NCI-H2196 treated with DMSO at 0.1 percent for 48 hours (cell line): Measurements from ENCODE around the gene DDX10.

Source experiments
- DNase-seq: peaks from one replicate; lab custom pipeline; 2025; ENCODE audit not compliant: unreplicated experiment; lab: John Stamatoyannopoulos, UW

Gene DDX10

DNA sequence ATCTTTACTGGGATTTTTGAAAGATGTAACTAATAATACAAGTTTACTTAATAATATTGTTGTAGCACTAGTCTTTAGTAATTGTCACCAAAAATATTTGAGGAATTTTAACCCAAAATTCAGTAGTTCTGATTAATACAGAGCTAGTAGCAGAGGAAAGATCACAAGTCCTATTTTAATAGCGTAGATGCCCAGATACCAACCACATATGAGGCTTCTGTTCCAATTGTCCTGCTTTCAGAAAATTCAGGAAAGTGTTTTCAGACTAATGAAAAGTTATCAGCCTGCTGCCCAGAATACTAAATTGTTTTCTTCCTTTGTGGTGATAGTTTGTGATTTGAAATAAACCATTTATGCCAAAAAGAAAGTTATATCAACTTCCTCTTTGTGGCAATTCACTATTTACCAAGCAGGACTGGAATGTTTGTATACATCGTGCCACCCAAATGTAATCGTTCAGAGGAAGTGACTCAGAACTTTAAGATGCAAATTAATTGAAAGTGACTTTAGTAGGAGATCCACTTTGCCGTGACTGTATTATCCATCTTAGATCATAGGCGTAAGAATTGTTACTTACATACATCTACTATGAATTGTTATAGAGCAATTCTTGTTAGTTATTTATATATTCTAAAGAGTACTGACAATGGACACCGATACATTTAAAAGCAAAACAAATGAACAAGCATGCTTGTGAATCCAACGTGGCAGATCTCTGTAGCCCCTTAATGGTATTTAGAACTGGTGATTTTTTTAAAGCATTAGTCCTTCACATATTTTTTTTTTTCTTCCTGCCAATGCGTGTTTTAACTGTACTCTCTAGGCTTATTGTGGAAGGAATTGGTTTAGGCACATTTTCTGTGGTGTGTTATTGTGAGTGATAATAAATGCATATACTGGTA lies 231.0 kb downstream of the DDX10 start:
- no peak for DNase-seq

DNA sequence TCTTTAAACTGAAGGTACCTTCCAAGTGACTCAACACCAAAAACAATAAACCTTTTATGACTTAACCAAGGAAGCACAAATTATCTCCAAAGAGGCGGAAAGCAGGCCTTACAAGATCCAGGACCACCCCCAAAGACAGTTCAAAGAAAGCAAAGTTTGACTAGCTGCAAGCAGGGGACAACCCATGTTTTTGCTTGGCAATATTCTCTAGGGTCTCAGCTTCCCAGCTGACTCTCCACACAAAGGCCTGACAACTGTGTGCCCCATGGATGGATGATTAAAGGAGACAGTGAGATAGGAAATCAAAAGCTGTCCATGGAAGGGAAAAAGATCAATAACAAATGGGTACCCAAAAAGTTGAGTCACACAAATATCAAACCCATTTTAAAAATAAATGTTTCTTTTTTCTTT lies 232.2 kb downstream of the DDX10 start:
- no peak for DNase-seq

DNA sequence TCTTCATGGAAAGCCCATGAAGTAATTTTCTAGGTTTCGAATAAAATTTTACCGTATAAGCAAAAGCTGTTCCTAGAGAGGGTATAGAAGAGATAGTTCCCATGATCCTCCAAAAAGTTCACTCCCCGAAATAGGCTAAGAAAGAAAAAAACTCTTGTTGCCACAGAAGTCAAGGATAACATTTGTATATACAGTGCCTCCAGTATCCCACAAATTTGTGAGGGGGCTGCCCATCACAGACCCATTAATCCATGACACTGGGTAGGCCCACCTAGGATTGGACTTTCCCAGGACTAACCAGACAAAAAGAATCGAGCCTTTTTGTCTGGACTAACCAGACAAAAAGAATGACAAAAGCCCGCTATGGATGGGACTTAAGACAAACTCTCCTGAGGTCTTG lies 233.0 kb downstream of the DDX10 start:
- no peak for DNase-seq

- DNase-seq, result no peak
Measured at GRCh38 chr11:108901359-108901758, 236.5 kb downstream of the DDX10 start.

GRCh38 chr11:108902027-108902469 lies 237.2 kb downstream of the DDX10 start:
- DNase-seq, result no peak

DNA sequence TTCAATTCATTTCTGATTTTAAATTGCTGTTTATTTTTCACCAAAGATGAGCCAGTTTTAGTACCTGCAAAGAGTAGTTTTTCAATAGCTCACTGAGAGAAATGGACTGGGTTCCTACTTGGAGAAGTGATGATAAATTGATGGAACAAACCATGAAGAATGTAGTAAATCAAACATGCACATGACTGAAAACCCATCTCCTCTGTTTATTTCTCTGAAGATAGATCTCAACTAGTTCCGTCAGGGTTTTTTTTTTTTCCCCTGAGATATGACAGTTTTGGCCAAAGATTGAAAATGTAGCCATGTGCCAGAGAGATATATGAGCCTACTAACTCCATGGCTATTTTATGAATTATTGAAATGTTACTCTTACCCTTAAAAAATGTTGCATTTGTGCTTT lies 239.6 kb downstream of the DDX10 start:
- DNase-seq, result no peak

GRCh38 chr11:108906329-108906728 lies 241.5 kb downstream of the DDX10 start:
- DNase-seq, result no peak

GRCh38 chr11:108906826-108907225 lies 242.0 kb downstream of the DDX10 start:
- DNase-seq, result no peak

GRCh38 chr11:108909041-108909440 lies 244.2 kb downstream of the DDX10 start:
- DNase-seq, result no peak

DNA sequence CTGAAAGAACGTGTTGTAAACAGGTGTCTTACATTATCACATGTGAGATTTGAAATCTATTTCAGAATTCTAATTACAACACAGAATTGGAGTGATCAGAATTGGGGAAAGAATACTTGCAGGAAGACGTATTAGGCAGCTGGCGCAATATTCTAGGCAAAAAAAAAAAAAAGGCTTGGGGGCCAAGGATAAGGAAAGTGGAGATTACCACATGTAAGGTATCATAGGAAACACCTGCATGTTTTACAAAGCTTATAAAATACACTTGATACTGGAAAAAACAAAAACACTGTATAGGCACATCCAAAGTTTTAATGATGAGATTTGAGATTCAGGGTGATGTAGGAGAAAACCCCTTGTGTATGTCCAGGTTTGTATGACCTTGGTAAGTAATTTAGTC lies 245.1 kb downstream of the DDX10 start:
- no peak for DNase-seq

- no peak for DNase-seq
Measured at GRCh38 chr11:108912581-108912980, 247.7 kb downstream of the DDX10 start.

DNA sequence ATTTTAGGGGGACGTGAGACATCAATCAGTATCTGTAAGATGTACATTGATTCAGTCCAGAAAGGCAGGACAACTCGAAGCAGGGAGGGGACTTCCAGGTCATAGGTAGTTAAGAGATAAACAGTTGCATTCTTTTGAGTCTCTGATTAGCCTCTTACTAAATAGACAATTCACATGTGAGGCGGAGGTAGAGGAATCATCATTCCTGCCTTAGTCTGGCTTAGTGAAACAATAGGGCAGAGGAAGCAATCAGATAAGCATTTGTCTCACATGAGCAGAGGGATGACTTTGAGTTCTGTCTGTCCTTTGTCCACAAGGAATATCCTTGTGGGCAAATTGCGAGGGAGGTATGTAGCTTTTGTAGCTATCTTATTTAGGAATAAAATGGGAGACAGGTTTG lies 248.3 kb downstream of the DDX10 start:
- DNase-seq, result no peak

DNA sequence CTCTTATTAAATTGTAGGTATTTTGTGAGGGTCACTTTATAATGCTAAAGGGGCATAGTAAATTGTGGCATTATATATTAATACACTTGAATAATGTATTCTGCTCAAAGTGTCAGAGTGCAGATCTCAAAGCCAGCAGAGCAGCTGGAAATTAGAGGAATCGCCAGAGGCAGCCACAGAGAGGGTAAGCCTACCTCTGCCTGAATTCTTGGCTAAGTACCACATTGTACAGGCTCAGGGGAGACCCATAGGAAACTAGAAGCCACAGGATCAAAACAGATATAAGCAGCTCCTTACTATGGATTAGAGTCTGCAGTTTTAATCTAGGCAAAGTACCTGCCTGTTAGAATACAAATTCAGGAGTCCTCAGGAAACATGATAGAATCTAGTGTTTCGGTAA lies 249.3 kb downstream of the DDX10 start:
- no peak for DNase-seq

DNA sequence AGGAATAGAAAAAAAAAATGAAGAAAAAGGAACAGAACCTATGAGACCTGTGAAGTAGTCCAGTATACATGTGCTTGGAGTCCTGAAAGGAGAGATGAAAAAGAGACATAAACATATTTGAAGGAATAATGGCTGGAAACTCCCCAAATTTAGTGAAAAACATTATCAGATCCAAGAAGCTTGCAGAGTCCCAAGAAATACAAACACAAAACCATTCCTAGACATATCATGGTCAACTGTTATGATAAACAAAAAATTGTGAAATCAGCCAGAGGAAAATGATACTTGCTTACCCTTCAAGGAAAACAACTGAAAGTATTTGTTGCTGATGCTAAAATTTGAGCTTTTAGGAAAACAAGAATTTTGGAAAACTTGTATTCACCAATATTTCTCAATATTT lies 250.1 kb downstream of the DDX10 start:
- no peak for DNase-seq

- no peak for DNase-seq
Measured at GRCh38 chr11:108915666-108916065, 250.8 kb downstream of the DDX10 start.

DNA sequence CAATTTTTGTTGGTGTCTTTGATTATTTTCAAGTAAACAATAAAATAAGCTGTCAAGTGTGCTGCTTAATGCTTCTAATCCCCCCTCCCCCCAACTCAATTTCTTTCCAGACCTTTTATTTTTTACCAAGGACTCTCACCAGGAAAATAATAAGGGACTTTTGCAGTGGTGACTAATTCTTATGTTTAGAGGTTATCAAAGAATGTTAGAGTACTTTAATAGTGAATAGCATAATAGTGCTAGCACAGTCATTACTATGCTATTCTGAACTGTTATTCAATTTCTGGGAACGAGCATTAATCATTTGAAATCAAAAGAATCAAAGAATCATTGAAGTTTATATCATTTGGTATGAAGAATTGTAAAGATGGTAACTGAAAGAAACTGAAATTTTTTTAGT lies 251.4 kb downstream of the DDX10 start:
- DNase-seq, result no peak

DNA sequence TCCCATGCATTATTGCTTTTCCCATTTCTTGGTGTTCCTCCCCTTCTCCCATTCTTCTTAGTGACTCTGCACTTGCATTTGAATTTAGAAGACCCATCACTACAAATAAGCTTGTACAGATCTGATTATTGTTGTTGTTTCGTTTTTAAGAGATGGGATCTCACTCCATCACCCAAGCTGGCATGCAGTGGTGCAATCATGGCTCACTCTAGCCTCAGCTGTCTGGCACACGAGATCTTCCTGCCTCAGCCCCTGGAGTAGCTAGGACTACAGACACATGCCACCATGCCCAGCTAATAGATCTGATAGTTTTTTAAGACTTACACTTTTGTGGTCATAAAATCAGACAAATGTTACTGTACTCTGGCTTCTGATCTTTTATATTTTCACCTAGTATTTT lies 252.1 kb downstream of the DDX10 start:
- no peak for DNase-seq

DNA sequence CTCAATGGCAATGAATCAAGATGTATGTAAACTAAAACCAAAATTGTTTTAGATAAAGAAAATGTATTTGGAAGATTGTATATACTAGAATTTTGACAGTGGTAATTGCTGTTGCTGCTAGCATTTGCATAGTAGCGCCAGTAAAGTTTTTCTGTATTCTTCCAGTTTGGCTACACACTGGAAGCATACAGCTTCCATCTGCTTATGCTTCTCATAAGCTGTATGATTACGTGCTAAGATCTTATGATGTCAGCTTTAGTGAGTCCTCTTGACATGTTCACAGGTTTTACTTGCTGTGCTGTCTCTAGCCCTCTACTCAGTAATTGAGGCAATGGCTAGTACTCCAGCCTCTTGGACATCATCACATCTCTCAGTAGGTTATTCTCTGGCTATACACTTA lies 256.3 kb downstream of the DDX10 start:
- DNase-seq, result no peak

DNA sequence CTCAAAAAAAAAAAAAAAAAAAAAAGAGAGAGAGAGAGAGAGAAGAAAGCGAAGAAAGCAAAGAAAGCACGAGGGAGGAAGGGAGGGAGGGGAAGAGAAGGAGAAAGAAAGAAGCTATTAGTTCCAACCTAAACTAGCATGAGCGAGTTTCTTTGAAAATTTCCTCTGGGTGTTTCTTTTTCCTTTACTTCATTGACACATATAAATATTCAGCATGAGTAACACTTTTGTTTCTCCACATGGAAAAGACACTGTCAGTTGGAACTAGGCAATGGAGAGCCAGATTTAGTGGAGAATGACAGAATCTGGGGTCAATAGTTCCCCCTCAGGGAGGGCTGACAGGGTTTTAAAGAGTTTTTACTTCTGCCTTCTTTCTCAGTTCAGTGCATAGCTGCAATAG lies 257.4 kb downstream of the DDX10 start:
- no peak for DNase-seq

DNA sequence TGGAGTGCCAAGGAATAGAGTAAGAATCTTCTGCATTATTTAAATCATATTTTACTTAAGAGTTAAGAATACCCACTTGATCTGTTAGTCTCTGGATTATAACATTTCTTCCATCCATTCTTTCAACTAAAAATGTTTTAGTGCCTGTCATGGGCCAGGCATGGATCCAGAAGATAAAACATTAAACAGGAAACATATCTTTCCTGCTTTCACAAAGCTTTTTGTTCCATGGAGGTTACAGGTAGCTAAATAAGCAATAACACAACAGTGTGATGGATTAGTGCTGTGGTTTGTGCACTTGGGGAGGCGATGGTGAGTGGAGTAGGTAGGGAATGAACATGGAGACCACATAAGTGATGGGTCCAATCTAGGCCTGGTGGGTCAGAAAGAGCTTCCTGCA lies 258.5 kb downstream of the DDX10 start:
- no peak for DNase-seq

GRCh38 chr11:108926171-108926840 lies 261.4 kb downstream of the DDX10 start:
- no peak for DNase-seq

DNA sequence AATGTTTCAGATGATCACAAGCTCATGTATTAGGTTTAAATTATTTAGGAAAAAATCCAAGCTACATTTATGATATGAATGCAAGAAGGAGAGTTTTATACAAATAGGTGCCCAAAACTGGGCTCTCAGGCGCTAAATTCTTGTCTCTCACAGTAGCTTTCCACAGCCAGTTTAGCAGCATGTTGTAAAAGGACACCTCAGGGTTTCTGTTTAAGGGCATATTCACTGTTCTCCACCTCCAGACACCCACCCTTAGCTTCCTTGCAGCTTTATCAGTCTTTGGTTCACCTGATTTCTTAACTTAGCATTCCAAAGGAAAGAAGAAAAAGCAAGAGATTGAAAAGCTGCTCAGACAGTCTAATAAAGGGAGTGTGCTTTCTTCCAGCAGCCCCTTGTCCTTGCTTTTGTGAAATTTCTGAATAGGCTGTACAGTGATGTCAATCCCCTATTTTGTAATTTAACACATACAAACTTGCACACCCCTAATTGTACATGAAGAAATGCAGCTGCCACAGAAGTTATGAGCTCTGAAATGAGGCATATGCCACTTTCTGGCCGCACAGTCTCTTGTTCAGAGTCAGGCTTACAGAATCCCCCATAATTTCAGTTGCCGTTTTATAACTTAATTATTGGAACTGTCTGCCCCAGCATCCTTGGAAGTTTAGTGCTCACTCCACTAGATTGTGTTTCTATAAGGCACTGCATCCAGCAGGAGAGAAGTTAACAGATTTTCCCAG lies 262.1 kb downstream of the DDX10 start:
- no peak for DNase-seq
